Kidney epithelial cell (primary cell): ENCODE data around the gene GPR149. TPM values are rescaled to one million over a fixed set of nuclear protein-coding genes. Genes with fewer than 3 reads are reported as not detected.

Experiments
- DNase-seq: peaks from one replicate; pipeline ENCODE4 v3.0.0-alpha.2; 2010; ENCODE audit warnings: low read depth
- H3K27me3 ChIP-seq: 2 replicates; pipeline ENCODE4 v1.6.0; 2011; ENCODE audit warnings: low read length; ENCODE audit not compliant: control insufficient read depth, insufficient read depth
- H3K36me3 ChIP-seq: 2 replicates; pipeline ENCODE4 v1.5.1; 2011; ENCODE audit warnings: low read length; ENCODE audit not compliant: control insufficient read depth, insufficient read depth
- H3K4me3 ChIP-seq: 2 replicates; pipeline ENCODE4 v1.5.1; 2011; ENCODE audit warnings: low read depth, mild to moderate bottlenecking, control low read depth, low read length
- total RNA-seq: library from RNA; depleted of rRNA; stranded (reverse); fragments of >200 nt; gene quantifications from 2 replicates; pipeline ENCODE4 v1.2.3, GENCODE V29; 2015
- TF ChIP-seq, protein P1 (sequence below): IDR thresholded peaks from 2 replicates; pipeline ENCODE4 v1.5.1; 2011; ENCODE audit warnings: mild to moderate bottlenecking, moderate library complexity, low read length, control low read depth, inconsistent platforms; ENCODE audit not compliant: insufficient read depth, poor library complexity, severe bottlenecking

GPR149 gene
- total RNA-seq, 1 donor from 2014 or later = not detected

- no peak for DNase-seq
- H3K36me3 ChIP-seq = no peaks in the 10 kb centered on the region
- TF ChIP-seq, protein P1, sequence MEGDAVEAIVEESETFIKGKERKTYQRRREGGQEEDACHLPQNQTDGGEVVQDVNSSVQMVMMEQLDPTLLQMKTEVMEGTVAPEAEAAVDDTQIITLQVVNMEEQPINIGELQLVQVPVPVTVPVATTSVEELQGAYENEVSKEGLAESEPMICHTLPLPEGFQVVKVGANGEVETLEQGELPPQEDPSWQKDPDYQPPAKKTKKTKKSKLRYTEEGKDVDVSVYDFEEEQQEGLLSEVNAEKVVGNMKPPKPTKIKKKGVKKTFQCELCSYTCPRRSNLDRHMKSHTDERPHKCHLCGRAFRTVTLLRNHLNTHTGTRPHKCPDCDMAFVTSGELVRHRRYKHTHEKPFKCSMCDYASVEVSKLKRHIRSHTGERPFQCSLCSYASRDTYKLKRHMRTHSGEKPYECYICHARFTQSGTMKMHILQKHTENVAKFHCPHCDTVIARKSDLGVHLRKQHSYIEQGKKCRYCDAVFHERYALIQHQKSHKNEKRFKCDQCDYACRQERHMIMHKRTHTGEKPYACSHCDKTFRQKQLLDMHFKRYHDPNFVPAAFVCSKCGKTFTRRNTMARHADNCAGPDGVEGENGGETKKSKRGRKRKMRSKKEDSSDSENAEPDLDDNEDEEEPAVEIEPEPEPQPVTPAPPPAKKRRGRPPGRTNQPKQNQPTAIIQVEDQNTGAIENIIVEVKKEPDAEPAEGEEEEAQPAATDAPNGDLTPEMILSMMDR = no peak
- peaks cover 27% of the 10 kb centered on the region for H3K27me3 ChIP-seq
- no peak overlapping the region for H3K4me3 ChIP-seq
Measured at GRCh38 chr3:154431043-154431442, 1.1 kb upstream of the GPR149 start.

- TF ChIP-seq, protein P1 = no peak
- H3K36me3 ChIP-seq = no peaks in the 10 kb centered on the region
- H3K4me3 ChIP-seq = no peak overlapping the region
- H3K27me3 ChIP-seq = peaks cover 27% of the 10 kb centered on the region
- DNase-seq = no peak
Measured at GRCh38 chr3:154428286-154429206, 1.4 kb downstream of the GPR149 start.

DNA sequence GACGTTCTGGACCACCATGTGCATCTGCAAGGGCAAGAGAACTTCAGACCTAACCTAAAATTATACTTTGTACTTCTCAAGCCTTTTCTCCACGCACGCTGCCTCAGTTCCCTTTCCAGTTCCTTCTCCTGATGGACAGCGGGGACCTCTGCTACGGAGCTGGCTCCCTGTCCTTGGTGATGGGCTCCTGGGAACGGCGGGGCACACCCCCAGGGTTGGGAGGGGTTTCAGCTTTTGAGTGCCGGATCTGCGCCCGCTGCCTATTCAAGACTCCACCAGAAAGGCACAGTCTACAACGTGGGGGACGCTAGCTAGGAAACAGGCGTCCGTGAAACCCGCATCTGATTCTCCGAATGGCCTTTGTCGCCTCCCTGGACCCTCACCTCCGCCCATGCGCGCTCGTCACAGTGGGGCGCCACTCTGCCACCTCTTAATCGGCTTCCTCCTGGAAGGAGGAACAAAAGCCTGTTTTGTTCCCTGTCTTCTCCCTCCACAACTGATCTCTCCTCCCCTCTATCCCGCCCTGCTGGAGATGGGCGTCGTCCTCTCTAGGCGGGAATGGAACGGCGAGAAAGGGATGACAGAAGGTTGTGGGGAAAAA lies 2.2 kb downstream of the GPR149 start:
- TF ChIP-seq, protein P1 = no peak
- no peak for DNase-seq
- Histone ChIP-seq H3K4me3 (no peak overlapping the region), H3K27me3 (peaks cover 27% of the 10 kb centered on the region), H3K36me3 (no peaks in the 10 kb centered on the region)

DNA sequence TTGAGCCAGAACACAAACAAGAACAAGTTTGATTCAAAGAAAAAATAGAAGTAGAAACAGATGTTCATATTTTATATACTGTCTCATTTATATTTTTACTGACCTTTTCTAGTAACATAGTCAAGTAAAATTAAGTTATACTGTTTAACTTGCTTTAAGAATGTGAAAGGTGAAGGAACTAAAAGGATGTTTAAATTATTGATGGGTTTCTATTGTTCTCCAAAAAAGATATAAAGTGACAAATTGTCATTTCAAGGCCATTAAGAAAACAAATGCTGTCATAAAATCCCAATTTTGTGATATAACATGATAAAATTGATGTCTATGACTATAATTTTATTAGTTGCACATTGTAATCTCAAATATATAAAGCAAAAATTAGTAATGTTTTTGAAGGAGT lies 7.3 kb downstream of the GPR149 start:
- Histone ChIP-seq H3K36me3 (no peaks in the 10 kb centered on the region), H3K4me3 (no peak overlapping the region), H3K27me3 (peaks cover 5% of the 10 kb centered on the region)
- DNase-seq = no peak
- TF ChIP-seq, protein P1 = no peak

- TF ChIP-seq, protein P1 = no peak
- Histone ChIP-seq H3K36me3 (no peaks in the 10 kb centered on the region), H3K27me3 (no peaks in the 10 kb centered on the region), H3K4me3 (no peak overlapping the region)
- DNase-seq = no peak
Measured at GRCh38 chr3:154421083-154421482, 8.9 kb downstream of the GPR149 start.
